GM19099 (cell line): Measurements from ENCODE around the gene LAMA5.

ENCODE experiments used
- POLR2A ChIP-seq: IDR thresholded peaks from 3 replicates; pipeline ENCODE4 v1.6.1; 2011; ENCODE audit warnings: low read depth; ENCODE audit not compliant: insufficient read length; ENCODE audit errors: extremely low read depth

Gene LAMA5

GRCh38 chr20:62344782-62345181 is 22.3 kb downstream of the LAMA5 start:
- no peak for TF ChIP-seq POLR2A

GRCh38 chr20:62344092-62344491 is 23.0 kb downstream of the LAMA5 start:
- no peak for TF ChIP-seq POLR2A

GRCh38 chr20:62342910-62343309 is 24.2 kb downstream of the LAMA5 start:
- no peak for TF ChIP-seq POLR2A

- TF ChIP-seq POLR2A: no peak
Observed at GRCh38 chr20:62339647-62340062, 27.5 kb downstream of the LAMA5 start.

- no peak for TF ChIP-seq POLR2A
Observed at GRCh38 chr20:62338294-62338620, 28.9 kb downstream of the LAMA5 start.

- peak; percentile 37 for TF ChIP-seq POLR2A
Observed at GRCh38 chr20:62337558-62338293, 29.4 kb downstream of the LAMA5 start.

- no peak for TF ChIP-seq POLR2A
Observed at GRCh38 chr20:62336775-62337557, 30.1 kb downstream of the LAMA5 start.

- no peak for TF ChIP-seq POLR2A
Observed at GRCh38 chr20:62336329-62336728, 30.8 kb downstream of the LAMA5 start.

GRCh38 chr20:62335532-62335931 is 31.6 kb downstream of the LAMA5 start:
- TF ChIP-seq POLR2A: no peak

GRCh38 chr20:62334881-62335280 is 32.2 kb downstream of the LAMA5 start:
- TF ChIP-seq POLR2A: no peak

- no peak for TF ChIP-seq POLR2A
Observed at GRCh38 chr20:62333820-62334595, 33.1 kb downstream of the LAMA5 start.

GRCh38 chr20:62332989-62333819 is 33.9 kb downstream of the LAMA5 start:
- no peak for TF ChIP-seq POLR2A

- TF ChIP-seq POLR2A: no peak
Observed at GRCh38 chr20:62332421-62332820, 34.7 kb downstream of the LAMA5 start.

GRCh38 chr20:62331347-62331746 is 35.8 kb downstream of the LAMA5 start:
- TF ChIP-seq POLR2A: no peak
